CD4-positive, alpha-beta T cell (primary cell): ENCODE results near the gene ESPL1. TPM values are rescaled to one million over a fixed set of nuclear protein-coding genes. Genes with fewer than 3 reads are reported as not detected.

ENCODE experiments used
- ATAC-seq: fragments of 200-7000 bp; cut with Tn5 transposase; one replicate; pipeline ENCODE4 v1.10.0; 2022; ENCODE audit warnings: mild to moderate bottlenecking; ENCODE audit not compliant: poor library complexity
- CTCF ChIA-PET: fragments of 350-600 bp; sonication (Branson Sonifier 250); formaldehyde crosslinking; loops from one replicate; lab custom pipeline; 2021; ENCODE audit warnings: antibody characterized with exemption, inconsistent platforms; lab: Charles Lee
- POLR2A ChIA-PET: fragments of 350-600 bp; sonication (Branson Sonifier 250); formaldehyde crosslinking; loops from one replicate; lab custom pipeline; 2021; ENCODE audit warnings: antibody characterized with exemption, inconsistent platforms; lab: Charles Lee
- DNase-seq, 14 experiments: peaks; one replicate each; pipeline ENCODE4 v3.0.0-alpha.2; 2013 to 2020; ENCODE audit warnings: mixed read lengths in 2 of 14
- H3K27ac ChIP-seq, 2 donors: one replicate each; pipeline versions ENCODE4 v1.5.1 to v1.7.0; 2013; ENCODE audit warnings: low read length in 2 of 2, low read depth in 1 of 2, mild to moderate bottlenecking in 1 of 2
- H3K27me3 ChIP-seq, 2 experiments: 1 replicate in 1 of 2; 2 replicates in 1 of 2; pipeline versions ENCODE4 v1.6.1 to v1.7.0; 2013; ENCODE audit warnings: low read length in 2 of 2, control low read depth in 1 of 2, mild to moderate bottlenecking in 1 of 2, moderate library complexity in 1 of 2; ENCODE audit not compliant: insufficient read depth in 2 of 2, control insufficient read depth in 1 of 2
- H3K36me3 ChIP-seq: one replicate; pipeline ENCODE4 v1.6.1; 2013; ENCODE audit warnings: low read length, control low read depth; ENCODE audit not compliant: insufficient read depth
- H3K4me1 ChIP-seq: one replicate; pipeline ENCODE4 v1.6.1; 2013; ENCODE audit warnings: low read length, control low read depth; ENCODE audit not compliant: insufficient read depth
- H3K4me3 ChIP-seq: one replicate; pipeline ENCODE4 v1.5.1; 2013; ENCODE audit warnings: mild to moderate bottlenecking, low read length, moderate library complexity
- H3K9me3 ChIP-seq, 2 experiments: 1 replicate in 1 of 2; 2 replicates in 1 of 2; pipeline versions ENCODE4 v1.6.1 to v1.7.0; 2013; ENCODE audit warnings: low read length in 2 of 2, mild to moderate bottlenecking in 2 of 2, control low read depth in 1 of 2, moderate library complexity in 1 of 2; ENCODE audit not compliant: control insufficient read depth in 1 of 2, insufficient read depth in 1 of 2
- H3K27ac Mint-ChIP-seq: one replicate; pipeline ENCODE4 v1.8.0; 2020; ENCODE audit warnings: mixed read lengths
- H3K27me3 Mint-ChIP-seq: one replicate; pipeline ENCODE4 v1.8.0; 2021; ENCODE audit warnings: mixed read lengths
- H3K36me3 Mint-ChIP-seq: one replicate; pipeline ENCODE4 v1.8.0; 2021; ENCODE audit warnings: low read depth, mixed read lengths
- H3K4me1 Mint-ChIP-seq: one replicate; pipeline ENCODE4 v1.8.0; 2021; ENCODE audit warnings: low read depth, mixed read lengths
- H3K4me3 Mint-ChIP-seq: one replicate; pipeline ENCODE4 v1.8.0; 2020; ENCODE audit warnings: mild to moderate bottlenecking, mixed read lengths
- H3K9me3 Mint-ChIP-seq: one replicate; pipeline ENCODE4 v1.8.0; 2020; ENCODE audit warnings: mixed read lengths
- intact Hi-C, 2 experiments: fragments of 100-400 bp; cut with DNase I in 1 of 2; cut with micrococcal nuclease in 1 of 2; formaldehyde crosslinking; loops; one replicate each; pipeline versions ENCODE4 v1.15.1 to v1.9.0; 2023 to 2025; cut with DNase I, micrococcal nuclease
- total RNA-seq, 174 experiments: library from RNA in 2 of 174; stranded (reverse) in 2 of 174; gene quantifications; one replicate each; pipeline ENCODE4 v1.2.3 and lab custom pipeline; 2021 to 2026
- TF ChIP-seq, protein P1 (sequence below): fragments of 200-600 bp; IDR thresholded peaks from one replicate; pipeline ENCODE4 v1.8.0; 2022; ENCODE audit warnings: antibody characterized with exemption, mild to moderate bottlenecking

Gene ESPL1
- total RNA-seq, 2 experiments from 2014 or later, result 0.20 to 0.71 TPM

DNA sequence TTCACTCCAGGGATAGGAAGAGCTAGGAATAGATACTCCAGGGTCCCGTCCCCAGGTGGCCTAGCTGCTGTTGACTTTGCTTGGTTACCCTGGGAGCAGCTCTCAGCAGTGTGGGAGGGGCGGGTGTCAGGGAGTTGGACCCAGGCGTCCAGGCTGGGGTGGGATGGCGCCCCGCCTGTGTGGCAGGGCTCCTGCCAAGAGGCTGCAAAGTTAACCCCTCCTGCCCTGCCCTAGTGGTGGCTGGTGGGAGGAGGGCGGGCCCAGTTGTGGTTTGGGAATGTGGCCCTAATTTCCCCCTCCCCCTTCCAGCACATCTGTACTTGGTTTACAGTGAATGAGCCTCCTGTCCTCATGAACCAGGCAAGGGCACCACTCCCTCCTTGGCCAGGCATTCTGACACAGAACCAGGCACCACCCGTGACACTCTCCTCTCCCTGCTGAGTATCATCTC is 34.4 kb upstream of the ESPL1 start:
- Histone ChIP-seq H3K36me3 (no peaks in the 10 kb centered on the region), H3K9me3 (no peaks in the 10 kb centered on the region), H3K4me1 (peaks cover 82% of the 10 kb centered on the region), H3K27ac (peak overlapping the region; percentile 8 to 86), H3K27me3 (no peaks in the 10 kb centered on the region), H3K4me3 (peak overlapping the region; percentile 55)
- H3K27me3 Mint-ChIP-seq, result no peaks in the 10 kb centered on the region
- H3K9me3 Mint-ChIP-seq, result no peaks in the 10 kb centered on the region
- ChIA-PET CTCF (interaction anchor here (1.0 to 2.3 kb wide), 4 partner anchors 17 to 112 kb away, joined by 3 to 8 read pairs (median 4); no protein-coding TSS in a partner anchor), POLR2A (interaction anchor here (0.6 to 3.4 kb wide), 3 partner anchors 10 to 241 kb away, joined by 3 to 21 read pairs (median 6); no protein-coding TSS in a partner anchor)
- H3K4me1 Mint-ChIP-seq, result peaks cover 63% of the 10 kb centered on the region
- ATAC-seq (no peak), DNase-seq (peak in 1 of 14 experiments; percentile 20)
- TF ChIP-seq, protein P1, sequence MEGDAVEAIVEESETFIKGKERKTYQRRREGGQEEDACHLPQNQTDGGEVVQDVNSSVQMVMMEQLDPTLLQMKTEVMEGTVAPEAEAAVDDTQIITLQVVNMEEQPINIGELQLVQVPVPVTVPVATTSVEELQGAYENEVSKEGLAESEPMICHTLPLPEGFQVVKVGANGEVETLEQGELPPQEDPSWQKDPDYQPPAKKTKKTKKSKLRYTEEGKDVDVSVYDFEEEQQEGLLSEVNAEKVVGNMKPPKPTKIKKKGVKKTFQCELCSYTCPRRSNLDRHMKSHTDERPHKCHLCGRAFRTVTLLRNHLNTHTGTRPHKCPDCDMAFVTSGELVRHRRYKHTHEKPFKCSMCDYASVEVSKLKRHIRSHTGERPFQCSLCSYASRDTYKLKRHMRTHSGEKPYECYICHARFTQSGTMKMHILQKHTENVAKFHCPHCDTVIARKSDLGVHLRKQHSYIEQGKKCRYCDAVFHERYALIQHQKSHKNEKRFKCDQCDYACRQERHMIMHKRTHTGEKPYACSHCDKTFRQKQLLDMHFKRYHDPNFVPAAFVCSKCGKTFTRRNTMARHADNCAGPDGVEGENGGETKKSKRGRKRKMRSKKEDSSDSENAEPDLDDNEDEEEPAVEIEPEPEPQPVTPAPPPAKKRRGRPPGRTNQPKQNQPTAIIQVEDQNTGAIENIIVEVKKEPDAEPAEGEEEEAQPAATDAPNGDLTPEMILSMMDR, result no peak
- no peaks in the 10 kb centered on the region for H3K36me3 Mint-ChIP-seq
- intact Hi-C loops, result loop anchor here in 1 of 2 experiments (2.0 kb wide), 1 partner anchor 21 kb away; no protein-coding TSS in a partner anchor
- peak overlapping the region; percentile 81 for H3K27ac Mint-ChIP-seq
- H3K4me3 Mint-ChIP-seq, result peak overlapping the region; percentile 36

DNA sequence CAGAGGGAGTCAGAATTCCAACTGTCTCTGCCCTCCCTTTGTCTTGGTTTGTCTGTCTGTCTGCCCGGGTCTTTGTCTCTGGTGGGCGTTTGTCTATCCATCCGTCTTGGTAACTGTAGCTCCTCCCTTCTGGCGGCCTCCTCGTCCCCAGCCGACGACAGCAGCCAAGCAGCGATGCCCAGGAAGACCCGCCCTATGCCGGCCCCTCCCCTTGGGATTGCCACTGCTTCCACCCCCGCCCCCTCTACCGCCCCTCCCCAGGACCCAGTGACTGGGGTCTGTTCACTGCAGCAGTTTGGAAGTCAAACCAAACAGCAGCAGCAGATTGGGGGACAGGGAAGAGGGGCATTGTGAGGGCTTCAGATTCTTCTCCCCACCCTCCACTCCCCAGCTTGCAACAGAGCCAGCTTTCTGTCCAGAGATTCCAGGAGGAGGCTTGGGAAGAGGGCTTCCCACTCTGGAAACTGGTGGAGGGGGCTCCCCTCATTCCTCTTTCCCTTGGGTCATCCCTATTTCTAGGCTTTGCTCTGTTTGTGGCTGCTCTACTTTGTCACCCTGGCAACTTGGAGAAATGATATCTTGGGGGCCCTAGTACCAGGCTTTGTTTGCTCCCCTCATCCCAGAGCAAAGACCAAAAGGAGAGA is 33.7 kb upstream of the ESPL1 start:
- H3K9me3 Mint-ChIP-seq, result no peaks in the 10 kb centered on the region
- peak overlapping the region; percentile 87 for H3K27ac Mint-ChIP-seq
- ATAC-seq, result no peak
- peaks cover 75% of the 10 kb centered on the region for H3K4me1 ChIP-seq
- no peaks in the 10 kb centered on the region for H3K36me3 Mint-ChIP-seq
- TF ChIP-seq, protein P1, result no peak
- no peaks in the 10 kb centered on the region for H3K9me3 ChIP-seq
- H3K4me3 ChIP-seq, result no peak overlapping the region
- no peaks in the 10 kb centered on the region for H3K27me3 ChIP-seq
- H3K27ac ChIP-seq, result peak overlapping the region; percentile 8 to 86
- peaks cover 56% of the 10 kb centered on the region for H3K4me1 Mint-ChIP-seq
- POLR2A ChIA-PET, result interaction anchor here (0.7 to 3.4 kb wide), 3 partner anchors 11 to 29 kb away, joined by 3 to 21 read pairs (median 6); no protein-coding TSS in a partner anchor
- no peaks in the 10 kb centered on the region for H3K36me3 ChIP-seq
- intact Hi-C loops, result no loop called here
- peak in 3 of 14 experiments; percentile 34 to 49 (median 36) for DNase-seq
- H3K4me3 Mint-ChIP-seq, result no peak overlapping the region
- no peaks in the 10 kb centered on the region for H3K27me3 Mint-ChIP-seq
- CTCF ChIA-PET, result interaction anchor here (1.0 to 3.0 kb wide), 3 partner anchors 17 to 111 kb away, joined by 3 to 12 read pairs (median 4); a partner anchor contains a TSS

DNA sequence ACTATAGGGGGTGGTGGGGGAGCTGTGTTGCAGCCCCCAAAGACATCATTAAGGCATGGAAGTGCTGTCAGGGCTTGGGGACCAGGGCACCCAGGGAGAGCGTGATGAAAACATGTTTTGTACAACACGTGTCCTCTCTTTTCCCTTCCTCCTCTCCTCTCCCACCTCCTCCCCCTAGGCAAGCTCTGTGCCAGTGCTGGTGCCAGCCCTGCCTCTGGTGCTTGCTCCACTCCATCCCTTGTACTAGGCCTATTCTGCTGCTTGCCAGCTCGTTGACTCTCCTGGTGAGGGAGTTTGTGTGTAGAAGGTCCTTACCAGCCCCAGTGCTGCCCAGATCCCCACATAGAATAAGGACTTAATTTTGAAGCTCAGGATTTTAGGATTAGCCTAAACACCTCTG is 32.9 kb upstream of the ESPL1 start:
- H3K4me1 Mint-ChIP-seq, result peaks cover 48% of the 10 kb centered on the region

More for the DNA sequence above, 32.9 kb upstream of the ESPL1 start:
- no peaks in the 10 kb centered on the region for H3K9me3 Mint-ChIP-seq
- TF ChIP-seq, protein P1, result no peak
- H3K27me3 ChIP-seq, result no peaks in the 10 kb centered on the region
- H3K27ac ChIP-seq, result peak overlapping the region in 1 of 2 donors; percentile 86
- no peak for ATAC-seq
- H3K27ac Mint-ChIP-seq, result peak overlapping the region; percentile 87
- H3K36me3 Mint-ChIP-seq, result no peaks in the 10 kb centered on the region
- no peak overlapping the region for H3K4me3 ChIP-seq
- intact Hi-C loops, result no loop called here
- DNase-seq, result no peak
- no peaks in the 10 kb centered on the region for H3K36me3 ChIP-seq
- no peaks in the 10 kb centered on the region for H3K27me3 Mint-ChIP-seq
- H3K4me3 Mint-ChIP-seq, result peak overlapping the region; percentile 38
- ChIA-PET CTCF (interaction anchor here (0.7 to 3.0 kb wide), 4 partner anchors 14 to 110 kb away, joined by 3 to 14 read pairs (median 8); a partner anchor contains a TSS), POLR2A (interaction anchor here (3.5 kb wide), 1 partner anchor 16 kb away, joined by 43 read pairs; no protein-coding TSS in a partner anchor)
- H3K4me1 ChIP-seq, result peaks cover 68% of the 10 kb centered on the region
- no peaks in the 10 kb centered on the region for H3K9me3 ChIP-seq
